Measurements from ENCODE around the gene C1QL1. TPM values are rescaled to one million over a fixed set of nuclear protein-coding genes. Genes with fewer than 3 reads are reported as not detected.

The C1QL1 gene
- total and polyA plus RNA-seq, 9 of the 15 experiments (the other 6 are each of a cell fraction or from before 2014, with no cell fraction given): 0.07 to 0.12 (median 0.09) TPM; not detected in 6

- H3K27ac ChIP-seq (ENCODE audit: extremely low read depth, low read depth, low read length): no peak overlapping the region
- H3K9me1 ChIP-seq (ENCODE audit: control insufficient read depth, insufficient read depth, low read length): no peaks in the 10 kb centered on the region
- H3K9me3 ChIP-seq (replicated peaks; ENCODE audit: control insufficient read depth, insufficient read depth, low read depth, low read length): no peaks in the 10 kb centered on the region
- H3K4me1 ChIP-seq (replicated peaks in 1 of 2; ENCODE audit: control insufficient read depth in 2 of 2, insufficient read depth in 2 of 2, low read length in 2 of 2): 0 out of 5 replicates have a peak, but pooled peaks cover 0 to 3% of the 10 kb centered on the region in 2 experiments
- H3K27me3 ChIP-seq (ENCODE audit: control insufficient read depth in 2 of 2, insufficient read depth in 2 of 2, low read length in 2 of 2): no peaks in the 10 kb centered on the region
- no peak overlapping the region for H2AFZ ChIP-seq (ENCODE audit: low read depth, low read length)
- no peak for DNase-seq (ENCODE audit: extremely low read depth in 1 of 4, low spot score in 3 of 4)
- CTCF ChIA-PET (ENCODE audit: low intra/inter-chr PET ratio): no interaction called here
- TF ChIP-seq TCF3 (CRISPR knock-in tag; IDR thresholded peaks at IDR 0.05) (no peak), SMARCE1 (IDR thresholded peaks at IDR 0.05) (no peak), RBFOX2 (IDR thresholded peaks at IDR 0.05; ENCODE audit: low read depth, low read length) (peak; percentile 18; the same call in 1 of the 2 replicates), IRF1 (CRISPR knock-in tag; IDR thresholded peaks at IDR 0.05; ENCODE audit: borderline replicate concordance) (no peak), POLR2G (IDR thresholded peaks at IDR 0.05; ENCODE audit: low read depth, low read length) (peak; percentile 44; the same call in 1 of the 2 replicates), ZNF408 (CRISPR knock-in tag; IDR thresholded peaks at IDR 0.05; ENCODE audit: low read depth) (no peak), NR2C2 (CRISPR knock-in tag; IDR thresholded peaks at IDR 0.05) (no peak), NR2C2 (tag; IDR thresholded peaks at IDR 0.05) (no peak), NCOA6 (IDR thresholded peaks at IDR 0.05) (no peak), FOXP1 (CRISPR knock-in tag; IDR thresholded peaks at IDR 0.05) (no peak), LEF1 (IDR thresholded peaks at IDR 0.05) (no peak), HMGXB4 (CRISPR knock-in tag; IDR thresholded peaks at IDR 0.05) (no peak), TOE1 (IDR thresholded peaks at IDR 0.05; ENCODE audit: borderline replicate concordance) (no peak), TOE1 (CRISPR knock-in tag; IDR thresholded peaks at IDR 0.05; ENCODE audit: borderline replicate concordance, low read depth) (no peak), GATAD2A (IDR thresholded peaks at IDR 0.05) (no peak)
- BruUV-seq (replicated peaks): no TSS peak
- H3K36me3 ChIP-seq (ENCODE audit: control insufficient read depth, insufficient read depth, low read length): peaks cover 75% of the 10 kb centered on the region
- no peaks in the 10 kb centered on the region for H3K79me2 ChIP-seq (ENCODE audit: control insufficient read depth, insufficient read depth, low read length)
- H3K4me3 ChIP-seq: no peak overlapping the region
- peaks cover 9% of the 10 kb centered on the region for H4K20me1 ChIP-seq (replicated peaks; ENCODE audit: control insufficient read depth, insufficient read depth, low read length)
- in situ Hi-C loops (cut with MboI): no loop called here
- POLR2A ChIA-PET: no interaction called here
- no peak overlapping the region for H3K9ac ChIP-seq (ENCODE audit: insufficient read depth in 1 of 2, low read depth in 2 of 2, low read length in 2 of 2)
- ATAC-seq: no peak
- no peak for FAIRE-seq
- intact Hi-C loops (cut with micrococcal nuclease): no loop called here
- WGBS (ENCODE audit: insufficient coverage, low coverage, missing lambda C conversion rate): 96% methylated on average over 12 of the region's 15 CpGs
- H3K4me2 ChIP-seq (ENCODE audit: insufficient read depth, low read length): no peak overlapping the region
Measured at GRCh38 chr17:44928136-44928535, 40.0 kb downstream of the C1QL1 start.

Data from K562 (cell line).